22Rv1 (cell line): Measurements from ENCODE around the gene ASPSCR1.

Experiments used
- ZFX ChIP-seq: fragments of 450-650 bp; IDR thresholded peaks from 2 replicates; pipeline ENCODE4 v1.6.1; 2017; ENCODE audit warnings: antibody characterized with exemption, borderline replicate concordance
- TF ChIP-seq, protein P1 (sequence below): fragments of 450-650 bp; IDR thresholded peaks from 2 replicates; pipeline ENCODE4 v1.5.1; 2017; ENCODE audit warnings: mild to moderate bottlenecking

DNA sequence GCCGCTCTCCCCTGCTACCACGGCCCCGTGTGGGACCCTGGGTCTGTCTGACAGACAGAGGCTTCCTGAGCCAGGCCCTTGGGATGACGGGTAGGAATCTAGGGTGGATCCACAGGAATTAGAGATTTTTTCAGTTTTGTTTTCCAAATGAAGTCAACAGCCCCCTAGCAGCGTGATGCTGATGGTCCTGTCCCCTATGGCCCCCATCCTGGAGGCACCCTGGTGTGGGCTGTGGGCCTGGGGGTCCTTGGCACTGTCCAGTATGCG lies 29.7 kb downstream of the ASPSCR1 start:
- TF ChIP-seq, protein P1, sequence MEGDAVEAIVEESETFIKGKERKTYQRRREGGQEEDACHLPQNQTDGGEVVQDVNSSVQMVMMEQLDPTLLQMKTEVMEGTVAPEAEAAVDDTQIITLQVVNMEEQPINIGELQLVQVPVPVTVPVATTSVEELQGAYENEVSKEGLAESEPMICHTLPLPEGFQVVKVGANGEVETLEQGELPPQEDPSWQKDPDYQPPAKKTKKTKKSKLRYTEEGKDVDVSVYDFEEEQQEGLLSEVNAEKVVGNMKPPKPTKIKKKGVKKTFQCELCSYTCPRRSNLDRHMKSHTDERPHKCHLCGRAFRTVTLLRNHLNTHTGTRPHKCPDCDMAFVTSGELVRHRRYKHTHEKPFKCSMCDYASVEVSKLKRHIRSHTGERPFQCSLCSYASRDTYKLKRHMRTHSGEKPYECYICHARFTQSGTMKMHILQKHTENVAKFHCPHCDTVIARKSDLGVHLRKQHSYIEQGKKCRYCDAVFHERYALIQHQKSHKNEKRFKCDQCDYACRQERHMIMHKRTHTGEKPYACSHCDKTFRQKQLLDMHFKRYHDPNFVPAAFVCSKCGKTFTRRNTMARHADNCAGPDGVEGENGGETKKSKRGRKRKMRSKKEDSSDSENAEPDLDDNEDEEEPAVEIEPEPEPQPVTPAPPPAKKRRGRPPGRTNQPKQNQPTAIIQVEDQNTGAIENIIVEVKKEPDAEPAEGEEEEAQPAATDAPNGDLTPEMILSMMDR, result no peak
- no peak for TF ChIP-seq ZFX
